Prostate gland (tissue), 2 donors: ENCODE measurements around the gene EREG. TPM values are rescaled to one million over a fixed set of nuclear protein-coding genes. Genes with fewer than 3 reads are reported as not detected.

Experiments used
- DNase-seq: peaks from one replicate; pipeline ENCODE4 v3.0.0-alpha.2; 2019; ENCODE audit warnings: low spot score
- H3K27ac ChIP-seq, 2 donors: fragments of 200-600 bp; sonication (generic); 2 replicates each; pipeline ENCODE4 v1.5.1; 2017 to 2019
- H3K27me3 ChIP-seq: fragments of 200-600 bp; sonication (generic); replicated peaks from 2 replicates; pipeline ENCODE4 v1.5.1; 2019; ENCODE audit not compliant: insufficient read depth
- H3K36me3 ChIP-seq, 2 donors: fragments of 200-600 bp; sonication (generic); 1 replicate in 1 of 2; 2 replicates in 1 of 2; pipeline versions ENCODE4 v1.5.1 to v1.8.1; 2017 to 2019
- H3K4me1 ChIP-seq: fragments of 200-600 bp; sonication (generic); replicated peaks from 2 replicates; pipeline ENCODE4 v1.5.1; 2019
- H3K4me3 ChIP-seq, 2 donors: fragments of 200-600 bp; sonication (generic); 2 replicates each; pipeline ENCODE4 v1.5.1; 2017 to 2019
- H3K9me3 ChIP-seq: fragments of 200-600 bp; sonication (generic); 2 replicates; pipeline ENCODE4 v1.5.1; 2017
- POLR2A ChIP-seq: fragments of 450-650 bp; IDR thresholded peaks from one replicate; pipeline ENCODE4 v1.6.1; 2016; ENCODE audit warnings: antibody characterized with exemption, mild to moderate bottlenecking
- POLR2AphosphoS5 ChIP-seq: sonication (generic); formaldehyde crosslinking; IDR thresholded peaks from one replicate; pipeline ENCODE4 v1.6.1; 2017; ENCODE audit warnings: antibody characterized with exemption
- WGBS: methylation state at CpG from one replicate; pipeline ENCODE4 v1.1.5; 2018; 5-methylcytosine and 5-hydroxymethylcytosine counted together
- intact Hi-C: fragments of 100-400 bp; cut with DNase I; formaldehyde crosslinking; loops from one replicate; pipeline ENCODE4 v1.14.2; 2022
- total RNA-seq, 2 donors: library from RNA; depleted of rRNA; stranded (reverse); fragments of >200 nt; gene quantifications; one replicate each; pipeline ENCODE4 v1.1.0, GENCODE V29; 2016
- TF ChIP-seq, protein P1 (sequence below), 4 experiments: fragments of 200-600 bp in 2 of 4; fragments of 450-650 bp in 2 of 4; sonication (generic) in 2 of 4; IDR thresholded peaks; 1 replicate in 3 of 4; 2 replicates in 1 of 4; pipeline ENCODE4 v1.5.1; 2016 to 2019; ENCODE audit warnings: antibody characterized with exemption in 4 of 4, mild to moderate bottlenecking in 2 of 4, moderate library complexity in 2 of 4

EREG gene
- total RNA-seq, 2 donors from 2014 or later = 0.18 to 0.51 TPM

DNA sequence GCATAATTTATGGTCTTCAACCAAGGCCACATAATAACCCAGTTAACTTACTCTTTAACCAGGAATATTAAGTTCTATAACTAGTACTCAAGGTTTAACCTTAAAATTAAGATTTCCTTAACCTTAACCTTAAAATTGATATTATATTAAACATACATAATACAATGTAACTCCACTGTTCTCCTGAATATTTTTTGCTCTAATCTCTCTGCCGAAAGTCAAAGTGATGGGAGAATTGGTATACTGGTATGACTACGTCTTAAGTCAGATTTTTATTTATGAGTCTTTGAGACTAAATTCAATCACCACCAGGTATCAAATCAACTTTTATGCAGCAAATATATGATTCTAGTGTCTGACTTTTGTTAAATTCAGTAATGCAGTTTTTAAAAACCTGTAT lies 22.8 kb downstream of the EREG start:
- Histone ChIP-seq H3K4me1 (no peaks in the 10 kb centered on the region), H3K36me3 (no peaks in the 10 kb centered on the region), H3K4me3 (no peak overlapping the region), H3K9me3 (no peaks in the 10 kb centered on the region), H3K27ac (no peak overlapping the region), H3K27me3 (no peaks in the 10 kb centered on the region)
- WGBS = 94% methylated on average over 2 of the region's 2 CpGs
- intact Hi-C loops = no loop called here
- no peak for DNase-seq
- TF ChIP-seq POLR2AphosphoS5 (no peak), POLR2A (no peak)
- TF ChIP-seq, protein P1, sequence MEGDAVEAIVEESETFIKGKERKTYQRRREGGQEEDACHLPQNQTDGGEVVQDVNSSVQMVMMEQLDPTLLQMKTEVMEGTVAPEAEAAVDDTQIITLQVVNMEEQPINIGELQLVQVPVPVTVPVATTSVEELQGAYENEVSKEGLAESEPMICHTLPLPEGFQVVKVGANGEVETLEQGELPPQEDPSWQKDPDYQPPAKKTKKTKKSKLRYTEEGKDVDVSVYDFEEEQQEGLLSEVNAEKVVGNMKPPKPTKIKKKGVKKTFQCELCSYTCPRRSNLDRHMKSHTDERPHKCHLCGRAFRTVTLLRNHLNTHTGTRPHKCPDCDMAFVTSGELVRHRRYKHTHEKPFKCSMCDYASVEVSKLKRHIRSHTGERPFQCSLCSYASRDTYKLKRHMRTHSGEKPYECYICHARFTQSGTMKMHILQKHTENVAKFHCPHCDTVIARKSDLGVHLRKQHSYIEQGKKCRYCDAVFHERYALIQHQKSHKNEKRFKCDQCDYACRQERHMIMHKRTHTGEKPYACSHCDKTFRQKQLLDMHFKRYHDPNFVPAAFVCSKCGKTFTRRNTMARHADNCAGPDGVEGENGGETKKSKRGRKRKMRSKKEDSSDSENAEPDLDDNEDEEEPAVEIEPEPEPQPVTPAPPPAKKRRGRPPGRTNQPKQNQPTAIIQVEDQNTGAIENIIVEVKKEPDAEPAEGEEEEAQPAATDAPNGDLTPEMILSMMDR (IDR thresholded peaks at IDR 0.05) = no peak

DNA sequence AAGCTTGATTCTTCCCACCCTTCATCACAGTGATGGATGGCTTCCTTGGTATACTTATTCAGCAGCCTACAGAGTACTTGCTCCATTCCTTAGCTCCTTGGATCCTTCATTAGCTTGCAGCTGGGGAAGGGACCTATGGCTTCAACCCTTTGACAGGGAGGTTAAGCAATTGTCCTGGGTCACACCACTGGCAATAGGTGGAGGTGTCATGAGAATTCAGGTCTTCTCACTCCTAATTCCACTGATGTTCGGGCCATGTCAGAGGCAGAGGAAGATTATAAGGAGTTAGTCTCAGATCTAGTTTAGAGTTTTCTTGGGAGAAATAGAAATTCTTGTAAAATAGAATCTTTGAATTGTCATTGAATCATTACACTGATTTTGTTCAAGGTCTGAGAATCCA lies 24.5 kb downstream of the EREG start:
- no peaks in the 10 kb centered on the region for H3K27me3 ChIP-seq
- intact Hi-C loops = no loop called here
- no peak for DNase-seq
- TF ChIP-seq POLR2A = no peak
- TF ChIP-seq, protein P1 (IDR thresholded peaks at IDR 0.05) = no peak
- no peak for TF ChIP-seq POLR2AphosphoS5
- H3K27ac ChIP-seq = no peak overlapping the region
- no peak overlapping the region for H3K4me3 ChIP-seq
- H3K9me3 ChIP-seq = no peaks in the 10 kb centered on the region
- H3K36me3 ChIP-seq = no peaks in the 10 kb centered on the region
- WGBS = 97% methylated on average over 1 of the region's 1 CpG
- no peaks in the 10 kb centered on the region for H3K4me1 ChIP-seq

- Histone ChIP-seq H3K9me3 (no peaks in the 10 kb centered on the region), H3K4me1 (no peaks in the 10 kb centered on the region), H3K27me3 (no peaks in the 10 kb centered on the region), H3K4me3 (no peak overlapping the region), H3K36me3 (no peaks in the 10 kb centered on the region), H3K27ac (no peak overlapping the region)
- intact Hi-C loops = no loop called here
- TF ChIP-seq, protein P1 (IDR thresholded peaks at IDR 0.05) = no peak
- TF ChIP-seq POLR2AphosphoS5 (no peak), POLR2A (no peak)
- DNase-seq = no peak
- WGBS = 86% methylated on average over 2 of the region's 2 CpGs
Measured at GRCh38 chr4:74390677-74391076, 25.7 kb downstream of the EREG start.

DNA sequence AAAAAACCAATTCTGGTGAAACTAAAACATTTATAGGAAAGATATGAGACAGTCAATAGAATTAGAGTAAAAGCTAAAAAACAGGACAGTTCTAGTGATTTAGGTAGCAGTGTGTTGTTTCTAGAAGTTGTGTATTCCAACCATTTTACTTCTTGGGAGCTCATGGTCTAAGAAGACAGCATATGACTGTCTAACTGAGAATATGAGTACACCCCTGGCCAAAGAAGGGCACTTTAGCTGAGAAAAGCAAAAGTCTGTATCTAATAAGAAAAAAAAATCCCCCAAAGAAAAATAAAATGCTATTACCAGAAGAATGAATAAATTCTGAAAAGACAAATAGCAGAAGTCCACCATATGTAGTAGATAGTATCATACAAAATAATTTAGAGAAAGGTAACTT lies 26.4 kb downstream of the EREG start:
- H3K27me3 ChIP-seq = no peaks in the 10 kb centered on the region
- TF ChIP-seq POLR2A = no peak
- TF ChIP-seq, protein P1 (IDR thresholded peaks at IDR 0.05) = no peak
- TF ChIP-seq POLR2AphosphoS5 = no peak
- no peak for DNase-seq
- H3K9me3 ChIP-seq = no peaks in the 10 kb centered on the region
- no peak overlapping the region for H3K4me3 ChIP-seq
- intact Hi-C loops = no loop called here
- no peaks in the 10 kb centered on the region for H3K4me1 ChIP-seq
- H3K36me3 ChIP-seq = no peaks in the 10 kb centered on the region
- no peak overlapping the region for H3K27ac ChIP-seq

GRCh38 chr4:74391890-74392475 lies 27.0 kb downstream of the EREG start:
- no peak overlapping the region for H3K4me3 ChIP-seq
- WGBS = 91% methylated on average over 2 of the region's 2 CpGs
- no peaks in the 10 kb centered on the region for H3K4me1 ChIP-seq
- H3K9me3 ChIP-seq = no peaks in the 10 kb centered on the region
- intact Hi-C loops = no loop called here
- H3K27me3 ChIP-seq = no peaks in the 10 kb centered on the region
- no peaks in the 10 kb centered on the region for H3K36me3 ChIP-seq
- TF ChIP-seq POLR2AphosphoS5 (no peak), POLR2A (no peak)
- TF ChIP-seq, protein P1 (IDR thresholded peaks at IDR 0.05) = no peak
- H3K27ac ChIP-seq = no peak overlapping the region
- DNase-seq = no peak
